H9 (cell line): ENCODE results near the gene UNC5A. TPM values are rescaled to one million over a fixed set of nuclear protein-coding genes. Genes with fewer than 3 reads are reported as not detected.

Experiments
- DNase-seq: peaks from one replicate; pipeline ENCODE4 v3.0.0-alpha.2; 2017
- H2AFZ ChIP-seq: one replicate; pipeline ENCODE4 v1.6.1; 2013; ENCODE audit warnings: mild to moderate bottlenecking, low read length, control low read depth, moderate library complexity
- H2AK5ac ChIP-seq: 2 replicates; pipeline ENCODE4 v1.6.1; 2013; ENCODE audit warnings: low read length, control low read depth, mixed read lengths; ENCODE audit not compliant: insufficient read length
- H2BK120ac ChIP-seq: one replicate; pipeline ENCODE4 v1.6.1; 2013; ENCODE audit warnings: low read depth, mild to moderate bottlenecking, low read length, control low read depth, inconsistent platforms; ENCODE audit not compliant: poor library complexity, severe bottlenecking
- H2BK12ac ChIP-seq: 2 replicates; pipeline ENCODE4 v1.6.1; 2013; ENCODE audit warnings: low read length, control low read depth, mixed read lengths, low read depth; ENCODE audit not compliant: insufficient read length
- H2BK15ac ChIP-seq: 2 replicates; pipeline ENCODE4 v1.6.1; 2013; ENCODE audit warnings: low read depth, low read length, control low read depth
- H2BK20ac ChIP-seq: one replicate; pipeline ENCODE4 v1.6.1; 2013; ENCODE audit warnings: low read depth, mild to moderate bottlenecking, low read length, control low read depth, inconsistent platforms; ENCODE audit not compliant: poor library complexity, severe bottlenecking
- H2BK5ac ChIP-seq: 2 replicates; pipeline ENCODE4 v1.6.1; 2013; ENCODE audit warnings: low read length, control low read depth, mixed read lengths; ENCODE audit not compliant: insufficient read length
- H3K14ac ChIP-seq: 2 replicates; pipeline ENCODE4 v1.6.1; 2013; ENCODE audit warnings: low read length, control low read depth; ENCODE audit not compliant: insufficient read depth
- H3K18ac ChIP-seq: 2 replicates; pipeline ENCODE4 v1.6.1; 2013; ENCODE audit warnings: low read depth, mild to moderate bottlenecking, mixed read lengths, low read length, control low read depth; ENCODE audit not compliant: insufficient read length
- H3K23ac ChIP-seq: 2 replicates; pipeline ENCODE4 v1.6.1; 2013; ENCODE audit warnings: low read length, control low read depth, mixed read lengths, low read depth; ENCODE audit not compliant: insufficient read length
- H3K23me2 ChIP-seq: 2 replicates; pipeline ENCODE4 v1.6.1; 2013; ENCODE audit warnings: low read depth, mild to moderate bottlenecking, mixed read lengths, low read length, control low read depth; ENCODE audit not compliant: insufficient read length, poor library complexity, severe bottlenecking
- H3K27ac ChIP-seq: 2 replicates; pipeline ENCODE4 v1.5.1; 2013; ENCODE audit warnings: low read length, control low read depth, mixed read lengths, low read depth; ENCODE audit not compliant: insufficient read length
- H3K27me3 ChIP-seq: 2 replicates; pipeline ENCODE4 v1.6.1; 2013; ENCODE audit warnings: low read length, control low read depth, inconsistent platforms; ENCODE audit not compliant: insufficient read depth
- H3K4ac ChIP-seq: 2 replicates; pipeline ENCODE4 v1.6.1; 2013; ENCODE audit warnings: low read depth, mild to moderate bottlenecking, control low read depth, inconsistent platforms, low read length, moderate library complexity
- H3K4me1 ChIP-seq: 2 replicates; pipeline ENCODE4 v1.6.1; 2013; ENCODE audit warnings: low read length, control low read depth, inconsistent platforms; ENCODE audit not compliant: insufficient read depth
- H3K4me2 ChIP-seq: 2 replicates; pipeline ENCODE4 v1.6.1; 2013; ENCODE audit warnings: low read length, control low read depth, mixed read lengths; ENCODE audit not compliant: insufficient read length, insufficient read depth
- H3K56ac ChIP-seq: 2 replicates; pipeline ENCODE4 v1.6.1; 2013; ENCODE audit warnings: low read depth, mild to moderate bottlenecking, mixed read lengths, low read length, control low read depth; ENCODE audit not compliant: insufficient read length
- H3K79me1 ChIP-seq: 2 replicates; pipeline ENCODE4 v1.6.1; 2013; ENCODE audit warnings: low read depth, mild to moderate bottlenecking, moderate library complexity, low read length, control low read depth, inconsistent platforms; ENCODE audit not compliant: insufficient read depth, poor library complexity, severe bottlenecking
- H3K79me2 ChIP-seq: 2 replicates; pipeline ENCODE4 v1.6.1; 2013; ENCODE audit warnings: low read length, control low read depth, inconsistent platforms; ENCODE audit not compliant: insufficient read depth
- H3K9ac ChIP-seq: 2 replicates; pipeline ENCODE4 v1.6.1; 2013; ENCODE audit warnings: low read length, control low read depth, mixed read lengths; ENCODE audit not compliant: insufficient read length; ENCODE audit errors: extremely low read depth
- H3K9me3 ChIP-seq: one replicate; pipeline ENCODE4 v1.6.1; 2013; ENCODE audit warnings: low read depth, low read length, inconsistent platforms; ENCODE audit not compliant: control insufficient read depth
- H3T11ph ChIP-seq: one replicate; pipeline ENCODE4 v1.6.1; 2013; ENCODE audit warnings: mild to moderate bottlenecking, low read length, control low read depth, inconsistent platforms
- H4K20me1 ChIP-seq: one replicate; pipeline ENCODE4 v1.6.1; 2013; ENCODE audit not compliant: control insufficient read depth, insufficient read length, insufficient read depth
- H4K5ac ChIP-seq: 2 replicates; pipeline ENCODE4 v1.6.1; 2013; ENCODE audit warnings: low read depth, mild to moderate bottlenecking, mixed read lengths, low read length, control low read depth; ENCODE audit not compliant: insufficient read length
- H4K8ac ChIP-seq: replicated peaks from 2 replicates; pipeline ENCODE4 v1.6.1; 2013; ENCODE audit warnings: low read length, control low read depth, mixed read lengths, low read depth; ENCODE audit not compliant: insufficient read length
- H4K91ac ChIP-seq: 2 replicates; pipeline ENCODE4 v1.6.1; 2013; ENCODE audit warnings: low read depth, mild to moderate bottlenecking, moderate library complexity, mixed read lengths, low read length, control low read depth; ENCODE audit not compliant: insufficient read length
- H3K27ac Mint-ChIP-seq, 3 experiments: 2 replicates in 2 of 3; 3 replicates in 1 of 3; pipeline ENCODE4 v1.8.0; 2020 to 2021; ENCODE audit warnings: mixed read lengths in 3 of 3, mild to moderate bottlenecking in 1 of 3, moderate library complexity in 1 of 3
- H3K27me3 Mint-ChIP-seq: 2 replicates; pipeline ENCODE4 v1.8.0; 2021; ENCODE audit warnings: low read depth, mild to moderate bottlenecking, moderate library complexity, mixed read lengths
- H3K36me3 Mint-ChIP-seq, 3 experiments: 2 replicates in 2 of 3; 3 replicates in 1 of 3; pipeline ENCODE4 v1.8.0; 2020 to 2021; ENCODE audit warnings: low read depth in 3 of 3, mixed read lengths in 3 of 3; ENCODE audit not compliant: insufficient read depth in 1 of 3
- H3K4me1 Mint-ChIP-seq, 2 experiments: 2 replicates each; pipeline ENCODE4 v1.8.0; 2020; ENCODE audit warnings: mixed read lengths in 2 of 2
- H3K4me3 Mint-ChIP-seq, 2 experiments: 2 replicates in 1 of 2; 3 replicates in 1 of 2; pipeline ENCODE4 v1.8.0; 2020 to 2021; ENCODE audit warnings: mild to moderate bottlenecking in 2 of 2, mixed read lengths in 2 of 2, moderate library complexity in 1 of 2
- H3K9me3 Mint-ChIP-seq, 2 experiments: 2 replicates in 1 of 2; 3 replicates in 1 of 2; pipeline ENCODE4 v1.8.0; 2020; ENCODE audit warnings: mild to moderate bottlenecking in 2 of 2, mixed read lengths in 2 of 2, moderate library complexity in 1 of 2
- WGBS: extraction: QIAGEN DNeasy Blood & Tissue Kit; methylation state at CpG from one replicate; pipeline ENCODE4 v1.1.7; 2013; ENCODE audit warnings: missing lambda C conversion rate, low lambda C conversion rate, mixed read lengths; ENCODE audit not compliant: insufficient read length; ENCODE audit errors: extremely low coverage; 5-methylcytosine and 5-hydroxymethylcytosine counted together
- total RNA-seq: library from RNA; stranded (reverse); gene quantifications from 2 replicates; pipeline ENCODE4 v1.2.1, GENCODE V29; 2021
- TF ChIP-seq, protein P1 (sequence below): fragments of 200-600 bp; sonication (generic); conservative IDR thresholded peaks from 3 replicates; pipeline ENCODE4 v1.8.0; 2021; ENCODE audit warnings: antibody characterized with exemption, mild to moderate bottlenecking

Gene UNC5A
- total RNA-seq, 1 experiment from 2014 or later, result 4.4 TPM

DNA sequence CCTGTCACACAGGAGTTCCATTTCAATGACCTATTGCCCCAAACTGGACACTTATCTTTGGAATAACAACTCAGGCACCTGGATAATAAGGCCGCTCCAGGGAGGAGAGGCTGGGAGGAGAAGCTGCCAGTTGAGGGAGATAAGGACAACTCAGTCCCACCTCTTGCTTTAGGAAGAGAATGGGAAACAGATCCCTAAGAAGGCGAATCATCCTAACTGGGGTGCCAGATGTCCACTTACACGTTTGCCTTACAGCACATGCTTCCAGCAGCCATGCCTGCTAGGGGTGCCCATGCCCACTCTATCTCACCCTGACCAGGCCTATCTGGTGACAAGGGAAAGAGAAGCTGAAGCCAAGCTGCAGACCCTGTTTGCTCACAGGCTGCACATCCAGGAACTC lies 82.3 kb downstream of the UNC5A start:
- H3K18ac ChIP-seq, result no peak overlapping the region
- H2BK5ac ChIP-seq, result no peak overlapping the region
- no CpG with 5 or more reads among the region's 3 CpGs for WGBS
- H3K9ac ChIP-seq, result no peak overlapping the region
- H2AK5ac ChIP-seq, result no peak overlapping the region
- no peak overlapping the region for H3K14ac ChIP-seq
- no peaks in the 10 kb centered on the region for H4K20me1 ChIP-seq
- no peaks in the 10 kb centered on the region for H3K27me3 ChIP-seq
- Mint-ChIP-seq H3K36me3 (no peaks in the 10 kb centered on the region; a peak in 1 of 7 replicates), H3K27ac (no peak overlapping the region), H3K4me3 (no peak overlapping the region), H3K4me1 (peaks cover 4% of the 10 kb centered on the region in 2 experiments), H3K9me3 (no peaks in the 10 kb centered on the region), H3K27me3 (peaks cover 13% of the 10 kb centered on the region)
- H3K79me1 ChIP-seq, result no peaks in the 10 kb centered on the region
- no peak overlapping the region for H3K23ac ChIP-seq
- H2BK120ac ChIP-seq, result no peak overlapping the region
- H3K4ac ChIP-seq, result no peak overlapping the region
- H4K8ac ChIP-seq, result no peak overlapping the region
- H3T11ph ChIP-seq, result no peak overlapping the region
- H3K4me2 ChIP-seq, result no peak overlapping the region
- no peaks in the 10 kb centered on the region for H3K23me2 ChIP-seq
- no peaks in the 10 kb centered on the region for H3K79me2 ChIP-seq
- TF ChIP-seq, protein P1, sequence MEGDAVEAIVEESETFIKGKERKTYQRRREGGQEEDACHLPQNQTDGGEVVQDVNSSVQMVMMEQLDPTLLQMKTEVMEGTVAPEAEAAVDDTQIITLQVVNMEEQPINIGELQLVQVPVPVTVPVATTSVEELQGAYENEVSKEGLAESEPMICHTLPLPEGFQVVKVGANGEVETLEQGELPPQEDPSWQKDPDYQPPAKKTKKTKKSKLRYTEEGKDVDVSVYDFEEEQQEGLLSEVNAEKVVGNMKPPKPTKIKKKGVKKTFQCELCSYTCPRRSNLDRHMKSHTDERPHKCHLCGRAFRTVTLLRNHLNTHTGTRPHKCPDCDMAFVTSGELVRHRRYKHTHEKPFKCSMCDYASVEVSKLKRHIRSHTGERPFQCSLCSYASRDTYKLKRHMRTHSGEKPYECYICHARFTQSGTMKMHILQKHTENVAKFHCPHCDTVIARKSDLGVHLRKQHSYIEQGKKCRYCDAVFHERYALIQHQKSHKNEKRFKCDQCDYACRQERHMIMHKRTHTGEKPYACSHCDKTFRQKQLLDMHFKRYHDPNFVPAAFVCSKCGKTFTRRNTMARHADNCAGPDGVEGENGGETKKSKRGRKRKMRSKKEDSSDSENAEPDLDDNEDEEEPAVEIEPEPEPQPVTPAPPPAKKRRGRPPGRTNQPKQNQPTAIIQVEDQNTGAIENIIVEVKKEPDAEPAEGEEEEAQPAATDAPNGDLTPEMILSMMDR, result no peak
- no peaks in the 10 kb centered on the region for H3K9me3 ChIP-seq
- no peak overlapping the region for H4K5ac ChIP-seq
- no peak overlapping the region for H2AFZ ChIP-seq
- H3K4me1 ChIP-seq, result no peaks in the 10 kb centered on the region
- no peak overlapping the region for H2BK15ac ChIP-seq
- no peak overlapping the region for H4K91ac ChIP-seq
- H2BK20ac ChIP-seq, result no peak overlapping the region
- H3K56ac ChIP-seq, result no peak overlapping the region
- H2BK12ac ChIP-seq, result no peak overlapping the region
- no peak overlapping the region for H3K27ac ChIP-seq
- DNase-seq, result no peak
